Sigmoid colon (tissue), 4 donors: ENCODE data around the gene PPP1R15B.

Experiments used
- CTCF ChIP-seq, 4 experiments: fragments of 450-650 bp in 3 of 4; fragments of 200-600 bp in 1 of 4; IDR thresholded peaks; one replicate each; pipeline ENCODE4 v1.5.1; 2016 to 2019; ENCODE audit warnings: antibody characterized with exemption in 4 of 4, mild to moderate bottlenecking in 3 of 4, moderate library complexity in 2 of 4
- EP300 ChIP-seq, 4 donors: sonication (generic); formaldehyde crosslinking; IDR thresholded peaks; one replicate each; pipeline ENCODE4 v1.6.1; 2017; ENCODE audit warnings: antibody characterized with exemption in 4 of 4
- POLR2A ChIP-seq, 2 donors: fragments of 450-650 bp; IDR thresholded peaks; one replicate each; pipeline ENCODE4 v1.6.1; 2016; ENCODE audit warnings: antibody characterized with exemption in 2 of 2, mild to moderate bottlenecking in 2 of 2, moderate library complexity in 2 of 2
- POLR2AphosphoS5 ChIP-seq, 4 donors: sonication (generic); formaldehyde crosslinking; IDR thresholded peaks; one replicate each; pipeline ENCODE4 v1.6.1; 2017; ENCODE audit warnings: antibody characterized with exemption in 4 of 4

- TF ChIP-seq CTCF (IDR thresholded peaks at IDR 0.05) (no peak), POLR2A (IDR thresholded peaks at IDR 0.05) (no peak), EP300 (IDR thresholded peaks at IDR 0.05) (no peak), POLR2AphosphoS5 (IDR thresholded peaks at IDR 0.05) (no peak)
These were observed 9.2 kb downstream of the PPP1R15B start for GRCh38 chr1:204402391-204402790.
